ENCODE measurements around the gene LIN7C.

The LIN7C gene

DNA sequence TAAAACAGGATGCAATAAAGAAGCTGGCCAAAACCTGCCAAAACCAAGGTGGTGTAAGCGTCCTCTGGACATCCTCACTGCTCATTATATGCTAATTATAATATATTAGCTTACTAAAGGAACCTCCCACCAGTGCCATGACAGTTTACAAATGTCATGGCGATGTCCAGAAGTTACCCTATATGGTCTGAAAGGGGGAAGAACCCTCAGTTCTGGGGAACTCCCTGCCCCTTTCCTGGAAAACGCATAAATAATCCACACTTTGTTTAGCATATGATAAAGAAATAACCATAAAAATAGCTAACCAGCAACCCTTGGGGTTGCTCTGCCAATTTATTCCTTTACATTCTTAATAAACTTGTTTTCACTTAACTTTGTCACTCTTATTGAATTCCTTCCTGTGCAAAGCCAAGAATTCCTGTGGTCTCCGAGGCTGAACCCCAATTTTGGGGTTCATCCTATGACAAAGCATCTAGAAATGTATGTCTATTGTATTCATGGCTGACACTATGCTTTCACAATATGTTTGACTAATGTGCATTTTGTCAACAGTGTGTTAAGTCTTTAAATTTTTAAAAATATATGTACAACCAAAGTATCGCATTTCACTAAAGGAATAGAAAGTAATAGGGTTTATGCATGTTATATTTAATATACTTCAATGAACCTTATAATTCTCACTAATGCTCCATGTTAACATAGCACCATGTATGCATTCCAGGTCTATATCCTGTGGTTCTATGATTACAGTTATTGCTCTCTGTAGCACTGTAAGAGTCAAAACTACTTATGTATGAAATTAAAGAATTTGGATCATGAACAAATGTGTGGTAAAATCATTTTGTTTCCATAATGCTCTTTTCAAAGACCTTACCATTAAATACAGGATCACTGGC lies 59.0 kb downstream of the LIN7C start:
- DNase-seq (ENCODE audit: extremely low spot score), result no peak
- CTCF ChIA-PET, result no interaction called here
- POLR2A ChIA-PET, result no interaction called here
- TF ChIP-seq, protein P1, sequence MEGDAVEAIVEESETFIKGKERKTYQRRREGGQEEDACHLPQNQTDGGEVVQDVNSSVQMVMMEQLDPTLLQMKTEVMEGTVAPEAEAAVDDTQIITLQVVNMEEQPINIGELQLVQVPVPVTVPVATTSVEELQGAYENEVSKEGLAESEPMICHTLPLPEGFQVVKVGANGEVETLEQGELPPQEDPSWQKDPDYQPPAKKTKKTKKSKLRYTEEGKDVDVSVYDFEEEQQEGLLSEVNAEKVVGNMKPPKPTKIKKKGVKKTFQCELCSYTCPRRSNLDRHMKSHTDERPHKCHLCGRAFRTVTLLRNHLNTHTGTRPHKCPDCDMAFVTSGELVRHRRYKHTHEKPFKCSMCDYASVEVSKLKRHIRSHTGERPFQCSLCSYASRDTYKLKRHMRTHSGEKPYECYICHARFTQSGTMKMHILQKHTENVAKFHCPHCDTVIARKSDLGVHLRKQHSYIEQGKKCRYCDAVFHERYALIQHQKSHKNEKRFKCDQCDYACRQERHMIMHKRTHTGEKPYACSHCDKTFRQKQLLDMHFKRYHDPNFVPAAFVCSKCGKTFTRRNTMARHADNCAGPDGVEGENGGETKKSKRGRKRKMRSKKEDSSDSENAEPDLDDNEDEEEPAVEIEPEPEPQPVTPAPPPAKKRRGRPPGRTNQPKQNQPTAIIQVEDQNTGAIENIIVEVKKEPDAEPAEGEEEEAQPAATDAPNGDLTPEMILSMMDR (IDR thresholded peaks at IDR 0.05; ENCODE audit: control extremely low read depth, extremely low read depth, low read depth, missing control alignments), result no peak

DNA sequence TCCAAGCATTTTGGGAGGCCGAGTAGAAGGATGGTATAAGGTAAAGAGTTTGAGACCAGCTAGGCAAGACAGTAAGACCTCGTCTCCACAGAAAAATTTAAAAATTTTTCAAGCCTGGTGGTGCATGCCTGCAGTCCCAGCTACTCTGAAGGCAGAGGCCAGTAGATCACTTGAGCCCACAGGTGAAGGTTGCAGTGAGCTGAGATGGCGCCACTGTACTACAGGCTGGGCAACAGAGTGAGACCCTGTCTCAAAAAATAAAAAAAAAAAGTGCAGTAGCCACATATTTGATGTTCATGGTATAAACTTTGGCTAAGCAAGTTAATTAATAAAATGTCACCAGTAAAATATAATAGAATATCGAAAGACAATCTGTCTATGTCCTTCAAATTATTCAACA lies 60.9 kb downstream of the LIN7C start:
- ChIA-PET POLR2A (no interaction called here), CTCF (interaction anchor here (0.7 to 1.7 kb wide), 4 partner anchors 8 to 164 kb away, joined by 3 to 4 read pairs (median 3); no protein-coding TSS in a partner anchor)
- DNase-seq (ENCODE audit: extremely low spot score), result no peak
- TF ChIP-seq, protein P1 (IDR thresholded peaks at IDR 0.05; ENCODE audit: control extremely low read depth, extremely low read depth, low read depth, missing control alignments), result no peak

DNA sequence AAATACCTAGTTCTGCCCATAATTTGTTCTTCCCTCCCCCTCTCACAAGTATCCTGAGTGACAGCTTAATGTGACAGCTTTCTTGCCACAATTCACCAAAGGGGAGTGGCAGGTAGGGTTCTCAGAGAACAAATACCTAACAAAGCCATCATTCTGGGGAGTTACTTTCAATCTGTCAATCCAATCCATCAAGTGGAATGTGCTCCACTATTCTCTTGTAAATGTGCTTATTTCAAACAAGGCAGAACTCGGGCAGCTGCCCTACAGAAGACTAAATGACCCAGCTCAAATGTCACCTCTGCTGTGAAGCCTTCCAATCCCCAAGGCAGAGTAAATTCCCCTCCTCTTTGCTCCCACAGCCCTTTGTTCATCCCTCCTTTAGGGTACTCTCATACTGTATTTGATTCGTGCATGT lies 61.8 kb downstream of the LIN7C start:
- TF ChIP-seq, protein P1 (IDR thresholded peaks at IDR 0.05; ENCODE audit: control extremely low read depth, extremely low read depth, low read depth, missing control alignments), result no peak
- ChIA-PET POLR2A (no interaction called here), CTCF (interaction anchor here (0.7 to 2.1 kb wide), 5 partner anchors 9 to 163 kb away, joined by 3 to 9 read pairs (median 3); no protein-coding TSS in a partner anchor)
- DNase-seq (ENCODE audit: extremely low spot score), result no peak

All from GM10248 (cell line).